OCI-LY7 (cell line): ENCODE data around the gene CDK18. TPM values are rescaled to one million over a fixed set of nuclear protein-coding genes. Genes with fewer than 3 reads are reported as not detected.

Experiments used
- BruUV-seq: library from RNA; stranded (reverse); fragments of 400-500 nt; replicated peaks from 2 replicates; lab custom pipeline; 2021; lab: Mats Ljungman, UMichigan
- CTCF ChIA-PET: fragments of 300-600 bp; sonication (Branson Sonifier 250); formaldehyde crosslinking; loops from one replicate; lab custom pipeline; 2022; ENCODE audit warnings: antibody characterized with exemption; ENCODE audit not compliant: unreplicated experiment; lab: Charles Lee
- POLR2A ChIA-PET: fragments of 300-600 bp; sonication (Branson Sonifier 250); formaldehyde crosslinking; loops from one replicate; lab custom pipeline; 2022; ENCODE audit warnings: antibody characterized with exemption; lab: Charles Lee
- DNase-seq: peaks from one replicate; pipeline ENCODE4 v3.0.0-alpha.2; 2015; ENCODE audit warnings: low spot score
- H2AFZ ChIP-seq: fragments of 200-600 bp; sonication (generic), shearing (Covaris generic); 2 replicates; pipeline ENCODE4 v1.6.1; 2014; ENCODE audit warnings: mild to moderate bottlenecking, antibody characterized with exemption, low read length, moderate library complexity
- H3K27ac ChIP-seq: fragments of 200-600 bp; sonication (generic); 2 replicates; pipeline ENCODE4 v1.5.1; 2014; ENCODE audit warnings: mixed run types, low read depth, mild to moderate bottlenecking, moderate library complexity, low read length, inconsistent platforms; ENCODE audit not compliant: poor library complexity, severe bottlenecking
- H3K36me3 ChIP-seq: fragments of 200-600 bp; sonication (generic); 2 replicates; pipeline ENCODE4 v1.6.1; 2014; ENCODE audit warnings: mild to moderate bottlenecking, antibody characterized with exemption, low read length, moderate library complexity, mixed read lengths; ENCODE audit not compliant: insufficient read depth
- H3K4me1 ChIP-seq: fragments of 200-600 bp; sonication (generic); 2 replicates; pipeline ENCODE4 v1.5.1; 2014; ENCODE audit warnings: mild to moderate bottlenecking, low read length; ENCODE audit not compliant: insufficient read depth, poor library complexity, severe bottlenecking
- H3K4me2 ChIP-seq: fragments of 200-600 bp; sonication (generic); 2 replicates; pipeline ENCODE4 v1.6.1; 2014; ENCODE audit warnings: mild to moderate bottlenecking, low read length
- H3K4me3 ChIP-seq: fragments of 200-600 bp; sonication (generic); 2 replicates; pipeline ENCODE4 v1.5.1; 2014; ENCODE audit warnings: mild to moderate bottlenecking, low read depth, low read length; ENCODE audit not compliant: poor library complexity, severe bottlenecking
- H3K79me2 ChIP-seq: fragments of 200-600 bp; sonication (generic); 2 replicates; pipeline ENCODE4 v1.6.1; 2016; ENCODE audit warnings: low read depth, mild to moderate bottlenecking, low read length, moderate library complexity, mixed read lengths; ENCODE audit not compliant: insufficient read depth
- H3K9me2 ChIP-seq: fragments of 200-600 bp; sonication (generic); 2 replicates; pipeline ENCODE4 v1.6.1; 2016; ENCODE audit warnings: mild to moderate bottlenecking, low read length, mixed read lengths; ENCODE audit not compliant: insufficient read depth
- H3K9me3 ChIP-seq: fragments of 200-600 bp; sonication (generic); 2 replicates; pipeline ENCODE4 v1.6.1; 2014; ENCODE audit warnings: mild to moderate bottlenecking, mixed run types, low read length, mixed read lengths
- H4K20me1 ChIP-seq: fragments of 200-600 bp; sonication (generic); 2 replicates; pipeline ENCODE4 v1.6.1; 2014; ENCODE audit warnings: mild to moderate bottlenecking, antibody characterized with exemption, low read length, moderate library complexity, mixed read lengths; ENCODE audit not compliant: insufficient read depth
- EZH2phosphoT487 ChIP-seq: fragments of 200-600 bp; sonication (generic); IDR thresholded peaks from 2 replicates; pipeline ENCODE4 v1.6.1; 2018; ENCODE audit warnings: low read depth, borderline replicate concordance, mild to moderate bottlenecking, mixed run types, antibody characterized with exemption, low read length, moderate library complexity, mixed read lengths
- intact Hi-C: fragments of 100-400 bp; cut with micrococcal nuclease; formaldehyde crosslinking; loops from one replicate; pipeline ENCODE4 v1.10.0; 2022; ENCODE audit not compliant: unreplicated experiment
- total RNA-seq, 2 experiments: library from RNA; depleted of rRNA in 1 of 2; stranded (reverse); fragments of >200 nt in 1 of 2; shearing (Covaris generic) in 1 of 2; gene quantifications; 2 replicates each; pipeline ENCODE4 v1.2.3, GENCODE V29; 2014 to 2022
- TF ChIP-seq, protein P1 (sequence below): fragments of 200-600 bp; sonication (generic); conservative IDR thresholded peaks from 2 replicates; pipeline ENCODE4 v1.5.1; 2014; ENCODE audit warnings: mild to moderate bottlenecking, antibody characterized with exemption, low read length, moderate library complexity, mixed read lengths

CDK18 gene
- total RNA-seq, 2 experiments from 2014 or later: 10.1 to 21.2 TPM

DNA sequence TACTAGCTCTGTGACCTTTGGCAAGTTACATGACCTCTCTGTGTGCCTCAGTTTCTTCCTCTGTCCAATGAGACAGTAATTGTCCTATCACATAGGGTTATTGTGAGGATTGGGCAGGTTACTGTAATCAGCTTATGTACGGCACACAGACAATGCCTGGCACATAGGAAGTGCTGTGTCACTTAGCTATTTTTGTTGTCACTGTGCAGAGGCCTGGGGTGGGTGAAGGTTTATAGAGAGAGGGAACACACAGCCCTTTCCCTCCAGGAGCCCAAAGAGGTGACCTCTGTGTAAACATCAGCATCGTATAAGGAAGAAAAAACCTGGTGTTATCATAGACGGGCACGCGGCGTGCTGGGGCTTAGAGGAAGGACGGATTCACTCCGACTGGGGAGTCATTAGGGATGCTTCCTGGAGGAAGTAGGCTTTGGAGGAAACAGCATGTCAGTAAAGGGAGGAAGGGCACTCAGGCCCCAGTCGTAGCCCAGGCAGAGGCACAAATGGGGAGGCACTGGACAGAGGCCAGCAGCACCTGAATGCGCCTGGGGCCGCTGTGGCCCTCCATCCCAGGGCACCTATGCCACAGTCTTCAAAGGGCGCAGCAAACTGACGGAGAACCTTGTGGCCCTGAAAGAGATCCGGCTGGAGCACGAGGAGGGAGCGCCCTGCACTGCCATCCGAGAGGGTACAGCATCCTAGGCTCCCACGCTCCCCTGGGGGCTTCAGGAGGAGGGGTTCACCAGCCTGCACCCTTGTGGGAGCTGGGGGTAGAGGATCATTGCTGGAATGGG is 21.2 kb downstream of the CDK18 start:
- Histone ChIP-seq H3K9me2 (no peaks in the 10 kb centered on the region), H3K4me2 (no peak overlapping the region), H3K4me3 (no peak overlapping the region), H3K36me3 (no peaks in the 10 kb centered on the region), H2AFZ (no peak overlapping the region), H4K20me1 (no peaks in the 10 kb centered on the region), H3K9me3 (no peaks in the 10 kb centered on the region), H3K79me2 (no peaks in the 10 kb centered on the region), H3K27ac (no peak overlapping the region), H3K4me1 (no peaks in the 10 kb centered on the region)
- DNase-seq: no peak
- CTCF ChIA-PET: interaction anchor here (0.6 to 2.5 kb wide), 6 partner anchors 37 to 1504 kb away, joined by 3 to 21 read pairs (median 4); no protein-coding TSS in a partner anchor
- TF ChIP-seq, protein P1, sequence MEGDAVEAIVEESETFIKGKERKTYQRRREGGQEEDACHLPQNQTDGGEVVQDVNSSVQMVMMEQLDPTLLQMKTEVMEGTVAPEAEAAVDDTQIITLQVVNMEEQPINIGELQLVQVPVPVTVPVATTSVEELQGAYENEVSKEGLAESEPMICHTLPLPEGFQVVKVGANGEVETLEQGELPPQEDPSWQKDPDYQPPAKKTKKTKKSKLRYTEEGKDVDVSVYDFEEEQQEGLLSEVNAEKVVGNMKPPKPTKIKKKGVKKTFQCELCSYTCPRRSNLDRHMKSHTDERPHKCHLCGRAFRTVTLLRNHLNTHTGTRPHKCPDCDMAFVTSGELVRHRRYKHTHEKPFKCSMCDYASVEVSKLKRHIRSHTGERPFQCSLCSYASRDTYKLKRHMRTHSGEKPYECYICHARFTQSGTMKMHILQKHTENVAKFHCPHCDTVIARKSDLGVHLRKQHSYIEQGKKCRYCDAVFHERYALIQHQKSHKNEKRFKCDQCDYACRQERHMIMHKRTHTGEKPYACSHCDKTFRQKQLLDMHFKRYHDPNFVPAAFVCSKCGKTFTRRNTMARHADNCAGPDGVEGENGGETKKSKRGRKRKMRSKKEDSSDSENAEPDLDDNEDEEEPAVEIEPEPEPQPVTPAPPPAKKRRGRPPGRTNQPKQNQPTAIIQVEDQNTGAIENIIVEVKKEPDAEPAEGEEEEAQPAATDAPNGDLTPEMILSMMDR: no peak
- no peak for TF ChIP-seq EZH2phosphoT487
- POLR2A ChIA-PET: no interaction called here
- no TSS peak for BruUV-seq
- intact Hi-C loops: loop anchor here (2.0 to 5.0 kb wide), 3 partner anchors 67 to 187 kb away; no protein-coding TSS in a partner anchor

DNA sequence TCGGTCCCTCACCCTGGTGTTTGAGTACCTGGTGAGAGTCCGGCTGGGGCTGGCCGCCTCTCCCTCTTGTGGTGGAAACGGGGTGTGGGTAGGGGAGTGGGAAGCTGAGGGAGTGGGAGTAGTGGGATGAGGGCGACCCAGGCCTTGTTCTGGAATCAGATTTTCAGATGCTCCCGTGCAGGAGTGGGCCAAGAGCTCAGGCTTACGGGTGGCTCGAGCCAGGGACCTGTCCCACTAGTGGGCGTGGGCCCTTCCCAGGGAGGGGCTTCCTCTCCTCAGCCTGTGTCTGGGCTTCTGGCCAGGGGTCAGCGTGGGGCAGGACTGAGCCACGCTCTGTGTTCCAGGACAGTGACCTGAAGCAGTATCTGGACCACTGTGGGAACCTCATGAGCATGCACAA is 22.0 kb downstream of the CDK18 start:
- no TSS peak for BruUV-seq
- ChIA-PET POLR2A (no interaction called here), CTCF (interaction anchor here (0.6 kb wide), 1 partner anchor 194 kb away, joined by 4 read pairs; no protein-coding TSS in a partner anchor)
- Histone ChIP-seq H3K4me2 (no peak overlapping the region), H2AFZ (no peak overlapping the region), H4K20me1 (no peaks in the 10 kb centered on the region), H3K27ac (no peak overlapping the region), H3K36me3 (no peaks in the 10 kb centered on the region), H3K79me2 (no peaks in the 10 kb centered on the region), H3K4me3 (no peak overlapping the region), H3K4me1 (no peaks in the 10 kb centered on the region), H3K9me3 (no peaks in the 10 kb centered on the region), H3K9me2 (no peaks in the 10 kb centered on the region)
- intact Hi-C loops: loop anchor here (5.0 kb wide), 2 partner anchors 66 to 186 kb away; no protein-coding TSS in a partner anchor
- DNase-seq: no peak
- TF ChIP-seq, protein P1: no peak
- TF ChIP-seq EZH2phosphoT487: no peak

DNA sequence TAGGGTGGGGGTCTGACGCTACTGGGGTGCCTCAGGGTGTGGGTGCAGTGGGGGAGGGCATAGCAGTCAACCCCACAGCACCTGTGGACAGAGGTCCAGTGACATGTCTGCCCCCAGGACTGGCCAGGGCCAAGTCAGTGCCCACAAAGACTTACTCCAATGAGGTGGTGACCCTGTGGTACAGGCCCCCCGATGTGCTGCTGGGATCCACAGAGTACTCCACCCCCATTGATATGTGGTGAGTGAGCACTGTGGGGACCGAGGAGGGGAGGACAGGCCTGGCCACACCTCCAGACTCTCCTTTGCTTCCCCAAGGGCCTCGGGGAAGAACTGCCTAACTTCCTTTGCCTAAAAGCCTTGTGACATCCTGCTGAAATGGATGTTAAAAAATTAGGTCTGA is 23.5 kb downstream of the CDK18 start:
- intact Hi-C loops: loop anchor here (2.0 to 5.0 kb wide), 3 partner anchors 64 to 184 kb away; partner anchors contain the start of gene ELK4
- H3K79me2 ChIP-seq: no peaks in the 10 kb centered on the region
- H3K4me2 ChIP-seq: no peak overlapping the region
- H3K4me3 ChIP-seq: no peak overlapping the region
- BruUV-seq: no TSS peak
- ChIA-PET POLR2A (no interaction called here), CTCF (no interaction called here)
- no peaks in the 10 kb centered on the region for H3K9me2 ChIP-seq
- no peaks in the 10 kb centered on the region for H4K20me1 ChIP-seq
- no peaks in the 10 kb centered on the region for H3K36me3 ChIP-seq
- DNase-seq: no peak
- no peak overlapping the region for H3K27ac ChIP-seq
- TF ChIP-seq, protein P1: no peak
- TF ChIP-seq EZH2phosphoT487: no peak
- no peak overlapping the region for H2AFZ ChIP-seq
- no peaks in the 10 kb centered on the region for H3K9me3 ChIP-seq
- H3K4me1 ChIP-seq: no peaks in the 10 kb centered on the region
